Calu3 (cell line): ENCODE data around the gene DCAF12. TPM values are rescaled to one million over a fixed set of nuclear protein-coding genes. Genes with fewer than 3 reads are reported as not detected.
A peak's percentile ranks its signal among the peaks of the same experiment; 100 is the strongest.

Experiments
- BruUV-seq: library from RNA; stranded (reverse); fragments of 400-500 nt; replicated peaks from 2 replicates; lab custom pipeline; 2021; lab: Mats Ljungman, UMichigan
- CTCF ChIA-PET: fragments of 300-600 bp; sonication (Branson Sonifier 250); formaldehyde crosslinking; loops from one replicate; lab custom pipeline; 2022; ENCODE audit warnings: antibody characterized with exemption; lab: Charles Lee
- DNase-seq: peaks from one replicate; pipeline ENCODE4 v3.0.0; 2022
- H3K27ac Mint-ChIP-seq: one replicate; pipeline ENCODE4 v1.8.0; 2022; ENCODE audit warnings: mixed read lengths; ENCODE audit not compliant: unreplicated experiment
- H3K27me3 Mint-ChIP-seq: one replicate; pipeline ENCODE4 v1.8.0; 2022; ENCODE audit warnings: mixed read lengths; ENCODE audit not compliant: unreplicated experiment
- H3K36me3 Mint-ChIP-seq: one replicate; pipeline ENCODE4 v1.8.0; 2022; ENCODE audit warnings: mild to moderate bottlenecking, moderate library complexity, mixed read lengths; ENCODE audit not compliant: insufficient read depth, unreplicated experiment
- H3K4me1 Mint-ChIP-seq: one replicate; pipeline ENCODE4 v1.8.0; 2022; ENCODE audit warnings: mild to moderate bottlenecking, low read depth, mixed read lengths; ENCODE audit not compliant: unreplicated experiment
- H3K4me3 Mint-ChIP-seq: one replicate; pipeline ENCODE4 v1.8.0; 2022; ENCODE audit warnings: mild to moderate bottlenecking, low read depth, moderate library complexity, mixed read lengths; ENCODE audit not compliant: unreplicated experiment
- H3K9me3 Mint-ChIP-seq: one replicate; pipeline ENCODE4 v1.8.0; 2022; ENCODE audit warnings: low read depth, mixed read lengths; ENCODE audit not compliant: unreplicated experiment
- intact Hi-C: fragments of 100-400 bp; cut with micrococcal nuclease; formaldehyde crosslinking; loops from one replicate; pipeline ENCODE4 v1.10.0; 2022; ENCODE audit not compliant: unreplicated experiment
- total RNA-seq: library from RNA; stranded (reverse); gene quantifications from 2 replicates; pipeline ENCODE4 v1.2.3, GENCODE V29; 2022
- TF ChIP-seq, protein P1 (sequence below): fragments of 200-600 bp; IDR thresholded peaks from one replicate; pipeline ENCODE4 v1.8.0; 2022; ENCODE audit warnings: antibody characterized with exemption; ENCODE audit not compliant: unreplicated experiment

The DCAF12 gene
- total RNA-seq, 1 experiment from 2014 or later, result 20.8 TPM

DNA sequence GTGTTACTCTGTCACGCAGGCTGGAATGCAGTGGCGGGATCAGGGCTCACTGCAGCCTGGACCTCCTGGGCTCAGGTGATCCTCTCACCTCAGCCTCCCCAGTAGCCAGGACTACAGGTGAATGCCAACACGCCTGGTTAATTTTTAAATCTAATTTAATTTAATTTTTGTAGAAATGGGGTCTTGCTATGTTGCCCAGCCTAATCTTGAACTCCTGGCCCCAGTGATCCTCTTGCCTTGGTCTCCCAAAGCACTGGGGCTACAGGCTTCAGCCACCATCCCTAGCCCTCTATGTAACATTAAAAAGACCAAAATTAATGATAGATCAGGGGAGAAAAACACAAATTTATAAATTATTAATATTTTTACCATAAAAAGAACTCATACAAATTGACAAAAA lies 66.5 kb downstream of the DCAF12 start:
- no TSS peak for BruUV-seq
- no peaks in the 10 kb centered on the region for H3K4me1 Mint-ChIP-seq
- CTCF ChIA-PET, result no interaction called here
- H3K27ac Mint-ChIP-seq, result no peak overlapping the region
- no peaks in the 10 kb centered on the region for H3K36me3 Mint-ChIP-seq
- no peaks in the 10 kb centered on the region for H3K9me3 Mint-ChIP-seq
- no peak for DNase-seq
- no peaks in the 10 kb centered on the region for H3K27me3 Mint-ChIP-seq
- no peak overlapping the region for H3K4me3 Mint-ChIP-seq
- TF ChIP-seq, protein P1, sequence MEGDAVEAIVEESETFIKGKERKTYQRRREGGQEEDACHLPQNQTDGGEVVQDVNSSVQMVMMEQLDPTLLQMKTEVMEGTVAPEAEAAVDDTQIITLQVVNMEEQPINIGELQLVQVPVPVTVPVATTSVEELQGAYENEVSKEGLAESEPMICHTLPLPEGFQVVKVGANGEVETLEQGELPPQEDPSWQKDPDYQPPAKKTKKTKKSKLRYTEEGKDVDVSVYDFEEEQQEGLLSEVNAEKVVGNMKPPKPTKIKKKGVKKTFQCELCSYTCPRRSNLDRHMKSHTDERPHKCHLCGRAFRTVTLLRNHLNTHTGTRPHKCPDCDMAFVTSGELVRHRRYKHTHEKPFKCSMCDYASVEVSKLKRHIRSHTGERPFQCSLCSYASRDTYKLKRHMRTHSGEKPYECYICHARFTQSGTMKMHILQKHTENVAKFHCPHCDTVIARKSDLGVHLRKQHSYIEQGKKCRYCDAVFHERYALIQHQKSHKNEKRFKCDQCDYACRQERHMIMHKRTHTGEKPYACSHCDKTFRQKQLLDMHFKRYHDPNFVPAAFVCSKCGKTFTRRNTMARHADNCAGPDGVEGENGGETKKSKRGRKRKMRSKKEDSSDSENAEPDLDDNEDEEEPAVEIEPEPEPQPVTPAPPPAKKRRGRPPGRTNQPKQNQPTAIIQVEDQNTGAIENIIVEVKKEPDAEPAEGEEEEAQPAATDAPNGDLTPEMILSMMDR, result no peak
- intact Hi-C loops, result no loop called here

DNA sequence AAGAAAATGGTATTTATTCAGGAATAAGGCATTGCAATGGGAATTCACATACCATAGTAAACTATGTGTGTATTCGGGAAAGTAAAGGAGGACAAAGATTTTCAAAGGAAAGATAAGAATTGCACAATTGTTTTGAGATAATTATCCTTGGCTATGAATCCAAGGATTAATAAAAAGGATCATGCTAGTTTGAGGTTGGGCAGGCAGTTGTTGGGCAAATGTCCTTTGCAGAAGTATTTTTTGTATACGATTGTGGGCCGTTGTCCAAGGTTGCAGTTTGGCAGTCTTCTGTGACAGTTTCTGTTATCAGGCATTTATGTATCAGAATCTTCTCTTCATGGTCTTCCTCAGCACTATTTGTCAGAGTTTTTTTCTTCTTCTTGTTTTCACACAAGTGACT lies 67.2 kb downstream of the DCAF12 start:
- TF ChIP-seq, protein P1, result no peak
- Mint-ChIP-seq H3K27me3 (no peaks in the 10 kb centered on the region), H3K9me3 (no peaks in the 10 kb centered on the region), H3K4me3 (no peak overlapping the region), H3K27ac (no peak overlapping the region), H3K36me3 (no peaks in the 10 kb centered on the region), H3K4me1 (no peaks in the 10 kb centered on the region)
- CTCF ChIA-PET, result no interaction called here
- DNase-seq, result no peak
- BruUV-seq, result no TSS peak
- intact Hi-C loops, result no loop called here

DNA sequence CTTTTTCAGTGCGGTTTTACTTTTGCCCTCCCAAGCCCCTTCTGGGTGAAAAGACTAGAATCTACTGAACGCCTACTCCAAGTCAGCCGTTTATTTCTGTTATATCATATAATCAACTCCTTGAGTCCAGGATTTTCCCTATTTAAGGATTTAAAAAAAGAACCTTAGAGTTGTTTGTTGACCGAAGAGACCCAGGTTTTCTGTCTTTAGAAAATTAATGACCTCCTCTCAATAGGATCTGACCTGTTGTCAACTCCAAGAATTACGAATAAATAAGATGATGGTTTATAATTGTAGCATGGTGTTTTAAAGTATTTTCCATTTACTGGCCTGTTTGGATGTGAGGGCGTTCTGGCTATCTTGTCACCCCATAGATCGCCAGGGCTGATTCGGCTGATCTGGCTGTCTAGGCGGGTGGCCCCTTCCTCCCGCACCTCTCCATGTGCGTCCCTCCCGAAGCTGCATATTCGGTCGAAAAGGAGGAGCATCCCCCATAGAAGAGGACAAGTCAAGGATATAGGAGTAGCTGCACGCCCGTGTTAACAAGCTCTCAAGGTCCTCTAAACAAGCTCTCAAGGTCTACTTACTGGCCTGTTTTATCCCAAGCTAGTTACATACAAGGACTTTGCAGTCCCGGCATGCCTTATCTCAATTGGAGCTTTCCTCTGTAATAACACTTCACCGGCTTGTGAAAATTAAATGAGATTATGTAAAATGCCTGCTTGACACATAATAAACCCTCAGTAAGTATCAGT lies 76.7 kb downstream of the DCAF12 start:
- Mint-ChIP-seq H3K27me3 (no peaks in the 10 kb centered on the region), H3K36me3 (peaks cover 42% of the 10 kb centered on the region), H3K4me1 (peaks cover 17% of the 10 kb centered on the region), H3K4me3 (peak overlapping the region; percentile 94), H3K9me3 (no peaks in the 10 kb centered on the region), H3K27ac (peak overlapping the region; percentile 99)
- CTCF ChIA-PET, result interaction anchor here (0.5 to 2.5 kb wide), 2 partner anchors 23 to 24 kb away, joined by 3 to 15 read pairs; no protein-coding TSS in a partner anchor
- TF ChIP-seq, protein P1, result no peak
- intact Hi-C loops, result loop anchor here (10.0 kb wide), 1 partner anchor 105 kb away; no protein-coding TSS in a partner anchor
- DNase-seq, result no peak
- TSS peak; percentile 95 for BruUV-seq

DNA sequence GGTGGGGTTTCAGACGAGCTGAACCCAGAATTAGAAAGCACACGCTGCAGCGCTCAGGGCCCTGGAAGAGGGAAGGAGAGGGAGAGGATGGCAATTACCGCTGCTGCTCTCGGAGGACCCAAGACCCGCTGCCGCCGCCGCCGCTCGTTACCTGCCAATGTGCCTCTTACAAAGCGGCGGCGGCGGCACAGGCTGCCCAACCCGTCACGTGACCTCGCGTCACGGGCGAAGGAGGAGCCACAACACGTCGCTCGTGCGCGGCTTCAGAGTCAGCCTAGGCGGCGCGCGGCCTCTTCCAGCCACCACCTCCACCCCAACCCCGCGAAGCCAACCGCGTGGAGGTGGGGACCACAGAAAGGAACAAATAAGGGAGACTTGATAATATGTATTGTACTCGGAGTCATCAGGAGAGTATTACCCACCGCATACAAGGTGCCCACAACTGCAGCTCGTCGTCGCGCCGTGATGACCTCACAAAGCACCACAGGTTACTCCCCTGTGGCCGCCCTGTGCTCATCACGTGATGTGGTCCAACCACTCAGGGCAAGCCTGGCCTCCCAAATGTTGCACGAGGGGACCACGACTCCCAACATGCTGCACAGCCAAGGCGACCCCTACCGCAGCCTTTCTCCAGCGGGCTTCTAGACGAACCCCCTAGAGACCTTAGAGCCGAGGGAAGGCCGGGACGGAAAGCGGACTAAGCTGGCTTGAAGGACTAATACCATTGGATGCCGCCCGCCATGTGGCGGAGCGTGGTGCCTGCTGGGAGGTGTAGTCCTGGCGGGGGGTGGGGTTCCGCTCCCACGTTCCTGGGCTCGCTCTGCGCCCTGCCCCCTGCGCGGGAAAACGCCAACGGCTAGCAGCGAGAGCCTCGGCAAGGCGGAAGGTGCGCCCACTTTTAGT lies 77.5 kb downstream of the DCAF12 start, which contains the start of gene UBAP2:
UBAP2 (minus strand) TSS at position 161 of the 903 bp plus-strand sequence. CDS start 31,739 bp downstream, outside the sequence.
- no TSS peak for BruUV-seq
- TF ChIP-seq, protein P1, result no peak
- H3K27ac Mint-ChIP-seq, result peak within 1 kb of the TSS; percentile 99
- intact Hi-C loops, result loop anchor here (10.0 kb wide), 1 partner anchor 104 kb away; no protein-coding TSS in a partner anchor
- CTCF ChIA-PET, result interaction anchor here (0.5 to 2.5 kb wide), 2 partner anchors 23 to 25 kb away, joined by 3 to 15 read pairs; no protein-coding TSS in a partner anchor
- peak; percentile 93 for DNase-seq
- H3K4me1 Mint-ChIP-seq, result peaks cover 17% of the 10 kb centered on the region
- no peaks in the 10 kb centered on the region for H3K27me3 Mint-ChIP-seq
- no peaks in the 10 kb centered on the region for H3K9me3 Mint-ChIP-seq
- peak within 1 kb of the TSS; percentile 94 for H3K4me3 Mint-ChIP-seq
- peaks cover 50% of the 10 kb centered on the region for H3K36me3 Mint-ChIP-seq
